GM12891 (cell line): ENCODE results near the gene RNF130.

ENCODE experiments used
- POLR2A ChIP-seq: IDR thresholded peaks from 2 replicates; pipeline ENCODE4 v1.6.1; 2011; ENCODE audit warnings: low read depth, low read length, control low read depth
- POLR2AphosphoS5 ChIP-seq: IDR thresholded peaks from 2 replicates; pipeline ENCODE4 v1.6.1; 2011; ENCODE audit warnings: low read depth, low read length, control low read depth
- POU2F2 ChIP-seq: IDR thresholded peaks from 2 replicates; pipeline ENCODE4 v1.6.1; 2011; ENCODE audit warnings: low read depth, mild to moderate bottlenecking, control low read depth, low read length, moderate library complexity
- TAF1 ChIP-seq: IDR thresholded peaks from 2 replicates; pipeline ENCODE4 v1.6.1; 2011; ENCODE audit warnings: low read depth, low read length, control low read depth

GRCh38 chr5:179912386-179912785 lies 159.2 kb downstream of the RNF130 start:
- TF ChIP-seq POLR2AphosphoS5 (no peak), TAF1 (no peak), POLR2A (no peak), POU2F2 (no peak)
